ENCODE data around the gene EMP1. TPM values are rescaled to one million over a fixed set of nuclear protein-coding genes. Genes with fewer than 3 reads are reported as not detected.
A peak's percentile ranks its signal among the peaks of the same experiment; 100 is the strongest.

Gene EMP1
- total and polyA plus RNA-seq, 9 of the 15 experiments (the other 6 are each of a cell fraction or from before 2014, with no cell fraction given) = 0.10 to 0.60 TPM; not detected in 7

GRCh38 chr12:13211859-13212664, 15.5 kb downstream of the EMP1 start (continued):
- no peak for TF ChIP-seq MAFG (tag; conservative IDR thresholded peaks at IDR 0.05)
- no peak for TF ChIP-seq PHB2 (IDR thresholded peaks at IDR 0.05; ENCODE audit: low read depth)
- TF ChIP-seq NEUROD1 (IDR thresholded peaks at IDR 0.05; ENCODE audit: borderline replicate concordance, low read depth, low read length, partially characterized antibody) = no peak
- TF ChIP-seq RAD21 (CRISPR knock-in tag; conservative IDR thresholded peaks at IDR 0.05 in 1 of 2, IDR thresholded peaks at IDR 0.05 in 1 of 2) = peak; percentile 59 to 71
- no peak for TF ChIP-seq TBP (optimal IDR thresholded peaks at IDR 0.05; ENCODE audit: low read depth, low read length)
- TF ChIP-seq MEIS2 (IDR thresholded peaks at IDR 0.05; ENCODE audit: partially characterized antibody) = no peak
- TF ChIP-seq, protein P1, sequence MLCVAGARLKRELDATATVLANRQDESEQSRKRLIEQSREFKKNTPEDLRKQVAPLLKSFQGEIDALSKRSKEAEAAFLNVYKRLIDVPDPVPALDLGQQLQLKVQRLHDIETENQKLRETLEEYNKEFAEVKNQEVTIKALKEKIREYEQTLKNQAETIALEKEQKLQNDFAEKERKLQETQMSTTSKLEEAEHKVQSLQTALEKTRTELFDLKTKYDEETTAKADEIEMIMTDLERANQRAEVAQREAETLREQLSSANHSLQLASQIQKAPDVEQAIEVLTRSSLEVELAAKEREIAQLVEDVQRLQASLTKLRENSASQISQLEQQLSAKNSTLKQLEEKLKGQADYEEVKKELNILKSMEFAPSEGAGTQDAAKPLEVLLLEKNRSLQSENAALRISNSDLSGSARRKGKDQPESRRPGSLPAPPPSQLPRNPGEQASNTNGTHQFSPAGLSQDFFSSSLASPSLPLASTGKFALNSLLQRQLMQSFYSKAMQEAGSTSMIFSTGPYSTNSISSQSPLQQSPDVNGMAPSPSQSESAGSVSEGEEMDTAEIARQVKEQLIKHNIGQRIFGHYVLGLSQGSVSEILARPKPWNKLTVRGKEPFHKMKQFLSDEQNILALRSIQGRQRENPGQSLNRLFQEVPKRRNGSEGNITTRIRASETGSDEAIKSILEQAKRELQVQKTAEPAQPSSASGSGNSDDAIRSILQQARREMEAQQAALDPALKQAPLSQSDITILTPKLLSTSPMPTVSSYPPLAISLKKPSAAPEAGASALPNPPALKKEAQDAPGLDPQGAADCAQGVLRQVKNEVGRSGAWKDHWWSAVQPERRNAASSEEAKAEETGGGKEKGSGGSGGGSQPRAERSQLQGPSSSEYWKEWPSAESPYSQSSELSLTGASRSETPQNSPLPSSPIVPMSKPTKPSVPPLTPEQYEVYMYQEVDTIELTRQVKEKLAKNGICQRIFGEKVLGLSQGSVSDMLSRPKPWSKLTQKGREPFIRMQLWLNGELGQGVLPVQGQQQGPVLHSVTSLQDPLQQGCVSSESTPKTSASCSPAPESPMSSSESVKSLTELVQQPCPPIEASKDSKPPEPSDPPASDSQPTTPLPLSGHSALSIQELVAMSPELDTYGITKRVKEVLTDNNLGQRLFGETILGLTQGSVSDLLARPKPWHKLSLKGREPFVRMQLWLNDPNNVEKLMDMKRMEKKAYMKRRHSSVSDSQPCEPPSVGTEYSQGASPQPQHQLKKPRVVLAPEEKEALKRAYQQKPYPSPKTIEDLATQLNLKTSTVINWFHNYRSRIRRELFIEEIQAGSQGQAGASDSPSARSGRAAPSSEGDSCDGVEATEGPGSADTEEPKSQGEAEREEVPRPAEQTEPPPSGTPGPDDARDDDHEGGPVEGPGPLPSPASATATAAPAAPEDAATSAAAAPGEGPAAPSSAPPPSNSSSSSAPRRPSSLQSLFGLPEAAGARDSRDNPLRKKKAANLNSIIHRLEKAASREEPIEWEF (CRISPR knock-in tag; IDR thresholded peaks at IDR 0.05) = no peak
- TF ChIP-seq NUFIP1 (IDR thresholded peaks at IDR 0.05; ENCODE audit: partially characterized antibody) = no peak
- no peak for TF ChIP-seq MAFK (IDR thresholded peaks at IDR 0.05; ENCODE audit: low read length)
- TF ChIP-seq ZZZ3 (IDR thresholded peaks at IDR 0.05) = no peak
- TF ChIP-seq LCOR (CRISPR knock-in tag; IDR thresholded peaks at IDR 0.05) = peak; percentile 61; the same call in 1 of the 2 replicates
- peak; percentile 81 for TF ChIP-seq ZNF384 (IDR thresholded peaks at IDR 0.05; ENCODE audit: low read depth, low read length)
- no peak for TF ChIP-seq NR4A1 (CRISPR knock-in tag; IDR thresholded peaks at IDR 0.05)
- no peak for TF ChIP-seq NR4A1 (tag; IDR thresholded peaks at IDR 0.05)
- TF ChIP-seq PURB (CRISPR knock-in tag; IDR thresholded peaks at IDR 0.05; ENCODE audit: low read depth) = no peak
- TF ChIP-seq CAMTA2 (CRISPR knock-in tag; conservative IDR thresholded peaks at IDR 0.05) = no peak
- TF ChIP-seq, protein P2, sequence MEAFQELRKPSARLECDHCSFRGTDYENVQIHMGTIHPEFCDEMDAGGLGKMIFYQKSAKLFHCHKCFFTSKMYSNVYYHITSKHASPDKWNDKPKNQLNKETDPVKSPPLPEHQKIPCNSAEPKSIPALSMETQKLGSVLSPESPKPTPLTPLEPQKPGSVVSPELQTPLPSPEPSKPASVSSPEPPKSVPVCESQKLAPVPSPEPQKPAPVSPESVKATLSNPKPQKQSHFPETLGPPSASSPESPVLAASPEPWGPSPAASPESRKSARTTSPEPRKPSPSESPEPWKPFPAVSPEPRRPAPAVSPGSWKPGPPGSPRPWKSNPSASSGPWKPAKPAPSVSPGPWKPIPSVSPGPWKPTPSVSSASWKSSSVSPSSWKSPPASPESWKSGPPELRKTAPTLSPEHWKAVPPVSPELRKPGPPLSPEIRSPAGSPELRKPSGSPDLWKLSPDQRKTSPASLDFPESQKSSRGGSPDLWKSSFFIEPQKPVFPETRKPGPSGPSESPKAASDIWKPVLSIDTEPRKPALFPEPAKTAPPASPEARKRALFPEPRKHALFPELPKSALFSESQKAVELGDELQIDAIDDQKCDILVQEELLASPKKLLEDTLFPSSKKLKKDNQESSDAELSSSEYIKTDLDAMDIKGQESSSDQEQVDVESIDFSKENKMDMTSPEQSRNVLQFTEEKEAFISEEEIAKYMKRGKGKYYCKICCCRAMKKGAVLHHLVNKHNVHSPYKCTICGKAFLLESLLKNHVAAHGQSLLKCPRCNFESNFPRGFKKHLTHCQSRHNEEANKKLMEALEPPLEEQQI (IDR thresholded peaks at IDR 0.05) = no peak
- no peak for TF ChIP-seq HMG20B (CRISPR knock-in tag; IDR thresholded peaks at IDR 0.05)
- no peak for TF ChIP-seq SP2 (IDR thresholded peaks at IDR 0.05; ENCODE audit: extremely low read depth, low read depth, low read length, poor library complexity, severe bottlenecking)
- no peak for TF ChIP-seq SMAD1 (IDR thresholded peaks at IDR 0.05; ENCODE audit: low read depth, low read length, partially characterized antibody)
- TF ChIP-seq MCM2 (IDR thresholded peaks at IDR 0.05; ENCODE audit: low read depth) = no peak
- no peak for TF ChIP-seq ZNF197 (CRISPR knock-in tag; IDR thresholded peaks at IDR 0.05; ENCODE audit: low read depth)
- no peak for TF ChIP-seq SRSF7 (optimal IDR thresholded peaks at IDR 0.05; ENCODE audit: low read depth, low read length)
